Psoas muscle (tissue), 8 donors: ENCODE data around the gene LRP10. TPM values are rescaled to one million over a fixed set of nuclear protein-coding genes. Genes with fewer than 3 reads are reported as not detected.

Experiments used
- ATAC-seq, 4 donors: fragments of 200-7000 bp; cut with Tn5 transposase; one replicate each; pipeline ENCODE4 v1.9.1; 2020; ENCODE audit warnings: moderate library complexity in 3 of 4, mild to moderate bottlenecking in 2 of 4
- DNase-seq, 2 donors: peaks; one replicate each; pipeline ENCODE4 v3.0.0-alpha.2; 2020
- H3K27ac ChIP-seq: fragments of 200-600 bp; one replicate; pipeline ENCODE4 v1.8.0; 2022
- H3K27me3 ChIP-seq, 3 donors: fragments of 200-600 bp in 1 of 3; one replicate each; pipeline versions ENCODE4 v1.6.1 to v1.8.0; 2013 to 2022; ENCODE audit warnings: low read length in 2 of 3, mild to moderate bottlenecking in 2 of 3, moderate library complexity in 1 of 3; ENCODE audit not compliant: insufficient read depth in 3 of 3
- H3K36me3 ChIP-seq, 2 donors: fragments of 200-600 bp in 1 of 2; one replicate each; pipeline versions ENCODE4 v1.6.1 to v1.8.0; 2013 to 2022; ENCODE audit warnings: low read depth in 1 of 2, mild to moderate bottlenecking in 1 of 2, moderate library complexity in 1 of 2; ENCODE audit not compliant: insufficient read depth in 1 of 2
- H3K4me1 ChIP-seq: fragments of 200-600 bp; one replicate; pipeline ENCODE4 v1.8.0; 2022
- H3K4me3 ChIP-seq: fragments of 200-600 bp; one replicate; pipeline ENCODE4 v1.8.0; 2022; ENCODE audit warnings: mild to moderate bottlenecking
- H3K9me3 ChIP-seq: fragments of 200-600 bp; one replicate; pipeline ENCODE4 v1.8.0; 2022
- CTCF ChIP-seq: fragments of 200-600 bp; IDR thresholded peaks from one replicate; pipeline ENCODE4 v1.8.0; 2022; ENCODE audit warnings: antibody characterized with exemption
- WGBS, 3 donors: extraction: QIAGEN DNeasy Blood & Tissue Kit; methylation state at CpG; one replicate each; pipeline versions ENCODE4 v1.1.6 to v1.1.7; 2013; 5-methylcytosine and 5-hydroxymethylcytosine counted together
- intact Hi-C, 2 donors: fragments of 100-400 bp; cut with DNase I; formaldehyde crosslinking; loops; one replicate each; pipeline versions ENCODE4 v1.11.0 to v1.14.2; 2022
- polyA plus RNA-seq, 3 donors: library from polyadenylated mRNA; stranded (reverse); fragments of 200-250 nt; gene quantifications; one replicate each; pipeline ENCODE4 v1.2.3, GENCODE V29; 2013
- total RNA-seq, 4 donors: library from RNA; stranded (reverse); fragmentation: NEBNext Ultra II Directional in 2 of 4; extraction: Animal tissue kit (Norgen Biotek cat#: 25700) in 2 of 4; gene quantifications; one replicate each; pipeline versions ENCODE4 v1.2.1 to v1.2.4, GENCODE V29; 2021 to 2023
- donor health status: healthy with polysubstance abuse.
- donor health status: DM: no; HTN: no; CAD: no; lungs with moderate emphysema.
- donor health status: Bipolar disorder and iron deficiency.
- donor health status: healthy.
- donor health status: DM: yes; HTN: yes; CAD: no.
- donor health status: DM: no; HTN: no; CAD: no.
- donor health status: DM: no; HTN: no; CAD: no.
- donor health status: DM: yes; HTN: yes; CAD: no.

Gene LRP10
- total and polyA plus RNA-seq, 7 donors, result 18.1 to 50.6 (median 33.1) TPM

DNA sequence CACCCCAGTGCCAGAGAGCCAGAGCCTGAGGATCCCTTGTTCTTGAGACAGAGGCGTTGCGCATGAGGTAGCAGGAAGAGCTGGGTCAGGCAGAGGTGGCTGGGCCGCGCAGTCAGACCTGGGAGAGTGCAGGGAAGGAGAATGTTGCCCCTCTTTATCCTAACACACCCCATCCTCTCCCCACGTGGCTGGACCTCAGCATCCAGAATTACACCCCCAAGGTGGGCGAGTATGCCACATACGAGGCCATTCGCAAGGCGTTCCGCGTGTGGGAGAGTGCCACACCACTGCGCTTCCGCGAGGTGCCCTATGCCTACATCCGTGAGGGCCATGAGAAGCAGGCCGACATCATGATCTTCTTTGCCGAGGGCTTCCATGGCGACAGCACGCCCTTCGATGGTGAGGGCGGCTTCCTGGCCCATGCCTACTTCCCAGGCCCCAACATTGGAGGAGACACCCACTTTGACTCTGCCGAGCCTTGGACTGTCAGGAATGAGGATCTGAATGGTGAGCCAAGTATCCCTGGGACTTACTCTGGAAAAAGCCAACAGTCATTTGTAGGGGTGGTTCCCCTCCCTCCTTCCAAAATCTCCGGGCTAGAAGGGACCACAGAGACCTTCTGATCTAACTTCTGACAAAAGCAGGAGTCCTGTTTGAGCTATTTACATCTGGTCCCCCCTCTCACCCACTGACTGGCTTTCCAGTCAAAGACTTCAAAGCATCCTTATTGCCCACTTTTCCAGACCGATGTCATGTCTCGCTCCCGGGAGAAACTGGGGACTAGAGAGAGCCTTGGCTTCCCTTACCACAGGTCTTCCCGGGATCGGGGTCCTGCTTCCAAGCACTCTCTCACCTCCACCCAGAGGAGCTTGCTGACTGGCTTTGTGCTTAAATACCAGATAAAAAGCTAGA lies 29.1 kb upstream of the LRP10 start:
- Histone ChIP-seq H3K27me3 (peaks cover 0 to 15% (median 6%) of the 10 kb centered on the region in 3 donors), H3K4me1 (peaks cover under 1% of the 10 kb centered on the region), H3K27ac (no peak overlapping the region), H3K4me3 (no peak overlapping the region), H3K36me3 (peaks cover 0 to 24% of the 10 kb centered on the region in 2 donors), H3K9me3 (no peaks in the 10 kb centered on the region)
- ATAC-seq (no peak), DNase-seq (peak in 1 of 2 donors; percentile 34)
- 90 to 92% (median 91%) methylated on average over 28 of the region's 28 CpGs for WGBS, 3 donors
- intact Hi-C loops, result no loop called here
- TF ChIP-seq CTCF, result no peak

DNA sequence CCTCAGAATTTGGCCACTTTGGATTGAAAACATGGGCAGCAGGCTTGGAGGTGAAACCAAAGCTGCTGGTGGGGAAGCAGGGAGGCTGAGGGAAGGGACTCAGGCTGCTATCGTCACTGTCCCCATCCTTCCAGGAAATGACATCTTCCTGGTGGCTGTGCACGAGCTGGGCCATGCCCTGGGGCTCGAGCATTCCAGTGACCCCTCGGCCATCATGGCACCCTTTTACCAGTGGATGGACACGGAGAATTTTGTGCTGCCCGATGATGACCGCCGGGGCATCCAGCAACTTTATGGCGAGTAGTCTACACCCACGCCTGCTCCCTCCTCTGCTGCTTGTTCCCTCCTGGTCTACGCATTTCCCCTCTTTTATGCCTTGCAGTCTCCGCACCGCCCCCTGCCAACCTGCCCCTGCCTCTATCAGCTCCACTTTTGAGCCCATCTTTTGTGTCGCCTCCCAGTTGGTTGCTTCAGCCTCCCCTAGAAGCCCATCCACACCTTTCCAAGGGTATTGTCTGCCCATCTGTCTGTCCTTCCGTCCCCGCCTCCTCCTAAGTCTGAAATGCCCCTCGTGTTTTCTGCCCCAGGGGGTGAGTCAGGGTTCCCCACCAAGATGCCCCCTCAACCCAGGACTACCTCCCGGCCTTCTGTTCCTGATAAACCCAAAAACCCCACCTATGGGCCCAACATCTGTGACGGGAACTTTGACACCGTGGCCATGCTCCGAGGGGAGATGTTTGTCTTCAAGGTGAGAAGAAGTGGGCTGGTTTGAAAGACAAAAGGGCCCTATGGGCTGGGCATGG lies 28.2 kb upstream of the LRP10 start:
- Histone ChIP-seq H3K36me3 (peaks cover 0 to 24% of the 10 kb centered on the region in 2 donors), H3K4me3 (no peak overlapping the region), H3K27ac (no peak overlapping the region), H3K9me3 (no peaks in the 10 kb centered on the region), H3K4me1 (peaks cover 5% of the 10 kb centered on the region), H3K27me3 (peaks cover 0 to 8% (median 0%) of the 10 kb centered on the region in 3 donors)
- ATAC-seq (no peak), DNase-seq (peak in 1 of 2 donors; percentile 22)
- intact Hi-C loops, result no loop called here
- TF ChIP-seq CTCF, result no peak
- 86 to 93% (median 89%) methylated on average over 21 of the region's 21 CpGs for WGBS, 3 donors

DNA sequence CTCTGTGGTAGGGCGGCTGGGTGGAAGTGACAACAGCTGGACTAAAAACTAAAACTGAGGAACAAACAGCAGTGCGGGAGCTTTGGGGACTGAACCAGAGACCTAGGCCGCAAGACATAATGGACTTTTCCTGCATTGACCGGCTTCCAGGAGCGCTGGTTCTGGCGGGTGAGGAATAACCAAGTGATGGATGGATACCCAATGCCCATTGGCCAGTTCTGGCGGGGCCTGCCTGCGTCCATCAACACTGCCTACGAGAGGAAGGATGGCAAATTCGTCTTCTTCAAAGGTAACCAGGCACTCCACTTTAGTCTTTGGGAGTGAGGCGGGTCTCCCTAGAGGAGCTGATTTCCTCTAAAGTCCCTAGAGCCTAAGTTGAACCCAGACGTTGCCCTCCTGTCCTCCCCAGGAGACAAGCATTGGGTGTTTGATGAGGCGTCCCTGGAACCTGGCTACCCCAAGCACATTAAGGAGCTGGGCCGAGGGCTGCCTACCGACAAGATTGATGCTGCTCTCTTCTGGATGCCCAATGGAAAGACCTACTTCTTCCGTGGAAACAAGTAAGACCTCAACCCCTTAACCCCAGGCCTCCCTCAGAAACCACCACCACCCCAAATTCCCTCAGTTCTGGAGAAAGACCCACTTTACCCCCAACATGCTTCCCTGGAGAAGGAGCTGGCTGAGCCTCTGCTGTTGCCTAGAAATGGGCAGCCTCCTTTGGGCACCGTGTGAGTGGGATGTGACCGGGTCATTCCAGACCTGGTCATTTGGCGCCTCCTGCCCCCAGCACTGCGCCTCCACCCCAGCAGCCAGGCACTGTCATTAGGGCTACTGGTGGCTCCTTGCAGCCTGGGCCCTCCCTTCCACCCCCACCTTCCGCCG lies 27.1 kb upstream of the LRP10 start:
- no peaks in the 10 kb centered on the region for H3K9me3 ChIP-seq
- DNase-seq, result no peak
- intact Hi-C loops, result no loop called here
- H3K4me1 ChIP-seq, result peaks cover 16% of the 10 kb centered on the region
- H3K4me3 ChIP-seq, result no peak overlapping the region
- no peak for TF ChIP-seq CTCF
- no peaks in the 10 kb centered on the region for H3K27me3 ChIP-seq
- no peak for ATAC-seq
- peaks cover 0 to 24% of the 10 kb centered on the region in 2 donors for H3K36me3 ChIP-seq
- no peak overlapping the region for H3K27ac ChIP-seq
- 91 to 95% (median 94%) methylated on average over 22 of the region's 22 CpGs for WGBS, 3 donors

DNA sequence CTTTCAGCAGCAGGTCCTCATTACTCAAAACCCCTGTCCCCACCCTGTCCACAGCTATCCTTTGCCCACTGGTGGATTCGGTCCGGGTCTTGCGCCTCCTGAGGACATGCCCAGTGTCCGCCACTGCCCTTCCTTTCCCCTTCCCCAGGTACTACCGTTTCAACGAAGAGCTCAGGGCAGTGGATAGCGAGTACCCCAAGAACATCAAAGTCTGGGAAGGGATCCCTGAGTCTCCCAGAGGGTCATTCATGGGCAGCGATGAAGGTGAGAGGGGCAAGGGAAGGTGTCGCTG lies 26.5 kb upstream of the LRP10 start:
- no peak overlapping the region for H3K27ac ChIP-seq
- DNase-seq, result no peak
- ATAC-seq, result no peak
- peaks cover 0 to 24% of the 10 kb centered on the region in 2 donors for H3K36me3 ChIP-seq
- 87 to 90% (median 89%) methylated on average over 9 of the region's 9 CpGs for WGBS, 3 donors
- TF ChIP-seq CTCF, result no peak
- intact Hi-C loops, result no loop called here
- H3K4me1 ChIP-seq, result peaks cover 22% of the 10 kb centered on the region
- no peak overlapping the region for H3K4me3 ChIP-seq
- H3K9me3 ChIP-seq, result no peaks in the 10 kb centered on the region
- H3K27me3 ChIP-seq, result no peaks in the 10 kb centered on the region
